CD4-positive, CD25-positive, alpha-beta regulatory T cell (primary cell): ENCODE measurements around the gene PSME4. TPM values are rescaled to one million over a fixed set of nuclear protein-coding genes. Genes with fewer than 3 reads are reported as not detected.
"Not testable (repeated sequence)": the region's sequence is repeated elsewhere in the genome, so short reads cannot be mapped to it uniquely, and the experiment has no call there.

Experiments
- ATAC-seq, 2 donors: fragments of 150-1000 bp; cut with Tn5 transposase; one replicate each; pipeline ENCODE4 v1.10.0; 2021; ENCODE audit warnings: low read depth in 2 of 2, moderate number of reproducible peaks in 2 of 2, moderate library complexity in 1 of 2
- DNase-seq, 3 donors: peaks; one replicate each; pipeline versions ENCODE4 v3.0.0 to v3.0.0-alpha.2; 2012 to 2022; ENCODE audit warnings: mixed read lengths in 1 of 3
- H3K27ac ChIP-seq: one replicate; pipeline ENCODE4 v1.7.0; 2013; ENCODE audit warnings: mild to moderate bottlenecking, low read length; ENCODE audit not compliant: insufficient read depth, poor library complexity, severe bottlenecking
- H3K27me3 ChIP-seq: one replicate; pipeline ENCODE4 v1.7.0; 2013; ENCODE audit warnings: low read length; ENCODE audit not compliant: control insufficient read depth, insufficient read depth
- H3K36me3 ChIP-seq: one replicate; pipeline ENCODE4 v1.7.0; 2013; ENCODE audit warnings: mild to moderate bottlenecking, low read length, moderate library complexity; ENCODE audit not compliant: control insufficient read depth, insufficient read depth
- H3K4me1 ChIP-seq: 2 replicates; pipeline ENCODE4 v1.7.0; 2013; ENCODE audit warnings: mild to moderate bottlenecking, low read length; ENCODE audit not compliant: insufficient read depth, control insufficient read depth, poor library complexity, severe bottlenecking
- H3K4me3 ChIP-seq: one replicate; pipeline ENCODE4 v1.7.0; 2013; ENCODE audit warnings: low read depth, mild to moderate bottlenecking, low read length, moderate library complexity
- H3K9me3 ChIP-seq, 2 experiments: 1 replicate in 1 of 2; 2 replicates in 1 of 2; pipeline ENCODE4 v1.7.0; 2013; ENCODE audit warnings: low read length in 2 of 2, mild to moderate bottlenecking in 1 of 2, moderate library complexity in 1 of 2; ENCODE audit not compliant: control insufficient read depth in 2 of 2
- H3K27ac Mint-ChIP-seq, 3 donors: one replicate each; pipeline ENCODE4 v1.8.0; 2020 to 2022; ENCODE audit warnings: mild to moderate bottlenecking in 3 of 3, mixed read lengths in 3 of 3, moderate library complexity in 2 of 3
- H3K27me3 Mint-ChIP-seq: one replicate; pipeline ENCODE4 v1.8.0; 2022; ENCODE audit warnings: mild to moderate bottlenecking, mixed read lengths
- H3K36me3 Mint-ChIP-seq: one replicate; pipeline ENCODE4 v1.8.0; 2020; ENCODE audit warnings: mixed read lengths
- H3K4me1 Mint-ChIP-seq, 4 donors: one replicate each; pipeline ENCODE4 v1.8.0; 2020 to 2022; ENCODE audit warnings: mixed read lengths in 4 of 4, mild to moderate bottlenecking in 1 of 4
- H3K4me3 Mint-ChIP-seq, 4 donors: one replicate each; pipeline ENCODE4 v1.8.0; 2020 to 2022; ENCODE audit warnings: mild to moderate bottlenecking in 4 of 4, mixed read lengths in 4 of 4, moderate library complexity in 3 of 4
- H3K9me3 Mint-ChIP-seq, 7 donors: one replicate each; pipeline ENCODE4 v1.8.0; 2020 to 2022; ENCODE audit warnings: mixed read lengths in 7 of 7, mild to moderate bottlenecking in 3 of 7, moderate library complexity in 2 of 7
- polyA plus RNA-seq, 4 donors: library from polyadenylated mRNA; unstranded; fragments of 300-500 nt; fragmentation: Illumina TruSeq; gene quantifications; one replicate each; pipeline ENCODE4 v1.2.3, GENCODE V29; 2021
- total RNA-seq: library from RNA; stranded (reverse); gene quantifications from one replicate; pipeline ENCODE4 v1.2.3, GENCODE V29; 2022

The PSME4 gene
- total and polyA plus RNA-seq, 5 donors from 2014 or later: 5.8 to 114 (median 6.6) TPM

- Mint-ChIP-seq H3K36me3 (peaks cover 23% of the 10 kb centered on the region), H3K4me3 (no peak within 1 kb of the TSS), H3K27ac (peak within 1 kb of the TSS in 1 of 3 donors; percentile 40), H3K4me1 (peaks cover 0 to 20% (median 8%) of the 10 kb centered on the region in 4 donors), H3K27me3 (no peaks in the 10 kb centered on the region), H3K9me3 (no peaks in the 10 kb centered on the region)
- no peak for DNase-seq
- Histone ChIP-seq H3K4me3 (no peak within 1 kb of the TSS), H3K4me1 (no peaks in the 10 kb centered on the region), H3K9me3 (no peaks in the 10 kb centered on the region), H3K27me3 (no peaks in the 10 kb centered on the region), H3K27ac (no peak within 1 kb of the TSS), H3K36me3 (peaks cover 12% of the 10 kb centered on the region)
- ATAC-seq: no peak
Measured at GRCh38 chr2:53859206-53860181, 111.3 kb downstream of the PSME4 start, which contains the start of gene GPR75. Gene GPR75, minus strand, starts transcription at chr2:53859967. Its CDS starts 5,211 bp downstream, at chr2:53854756.

- ATAC-seq (no peak), DNase-seq (no peak)
- peaks cover 17% of the 10 kb centered on the region for H3K36me3 ChIP-seq
- no peak overlapping the region for H3K27ac ChIP-seq
- Mint-ChIP-seq H3K9me3 (peaks cover 0 to 2% (median 0%) of the 10 kb centered on the region in 7 donors), H3K4me1 (peaks cover 0 to 21% (median 6%) of the 10 kb centered on the region in 4 donors), H3K36me3 (peaks cover 35% of the 10 kb centered on the region), H3K27ac (no peak overlapping the region), H3K27me3 (no peaks in the 10 kb centered on the region), H3K4me3 (no peak overlapping the region)
- H3K27me3 ChIP-seq: no peaks in the 10 kb centered on the region
- H3K9me3 ChIP-seq: no peaks in the 10 kb centered on the region
- H3K4me3 ChIP-seq: no peak overlapping the region
- H3K4me1 ChIP-seq: no peaks in the 10 kb centered on the region
Measured at GRCh38 chr2:53856272-53856671, 114.5 kb downstream of the PSME4 start.

GRCh38 chr2:53854678-53855077 lies 116.1 kb downstream of the PSME4 start:
- peaks cover 0 to 2% (median 0%) of the 10 kb centered on the region in 7 donors for H3K9me3 Mint-ChIP-seq
- Histone ChIP-seq H3K4me3 (no peak overlapping the region), H3K4me1 (no peaks in the 10 kb centered on the region), H3K27ac (no peak overlapping the region), H3K9me3 (no peaks in the 10 kb centered on the region), H3K36me3 (peaks cover 17% of the 10 kb centered on the region), H3K27me3 (no peaks in the 10 kb centered on the region)
- peaks cover 0 to 21% (median 6%) of the 10 kb centered on the region in 4 donors for H3K4me1 Mint-ChIP-seq
- peaks cover 27% of the 10 kb centered on the region for H3K36me3 Mint-ChIP-seq
- H3K27ac Mint-ChIP-seq: peak overlapping the region in 2 of 3 donors; percentile 68 to 83
- H3K4me3 Mint-ChIP-seq: no peak overlapping the region
- ATAC-seq: no peak
- no peaks in the 10 kb centered on the region for H3K27me3 Mint-ChIP-seq
- DNase-seq: no peak

GRCh38 chr2:53852532-53852931 lies 118.3 kb downstream of the PSME4 start:
- peaks cover 27% of the 10 kb centered on the region for H3K36me3 Mint-ChIP-seq
- no peaks in the 10 kb centered on the region for H3K27me3 Mint-ChIP-seq
- no peak overlapping the region for H3K4me3 ChIP-seq

GRCh38 chr2:53851052-53851757 lies 119.6 kb downstream of the PSME4 start:
- not testable (repeated sequence) for H3K9me3 Mint-ChIP-seq, H3K9me3 ChIP-seq, H3K27ac ChIP-seq, H3K4me3 ChIP-seq, DNase-seq, ATAC-seq, H3K4me1 ChIP-seq, H3K4me3 Mint-ChIP-seq, H3K27me3 Mint-ChIP-seq, H3K27me3 ChIP-seq
- H3K4me1 Mint-ChIP-seq: peaks cover 0 to 14% (median 6%) of the 10 kb centered on the region in 4 donors
- H3K36me3 ChIP-seq: peaks cover 17% of the 10 kb centered on the region
- peak overlapping the region in 1 of 3 donors; percentile 71 for H3K27ac Mint-ChIP-seq
- peaks cover 25% of the 10 kb centered on the region for H3K36me3 Mint-ChIP-seq

More at GRCh38 chr2:53852532-53852931, 118.3 kb downstream of the PSME4 start:
- no peaks in the 10 kb centered on the region for H3K4me1 ChIP-seq
- DNase-seq (no peak), ATAC-seq (no peak)
- H3K9me3 ChIP-seq: no peaks in the 10 kb centered on the region
- Mint-ChIP-seq H3K4me1 (peaks cover 0 to 14% (median 7%) of the 10 kb centered on the region in 4 donors), H3K4me3 (no peak overlapping the region), H3K9me3 (peaks cover 0 to 2% (median 0%) of the 10 kb centered on the region in 7 donors), H3K27ac (peak overlapping the region in 1 of 3 donors; percentile 77)
- H3K27ac ChIP-seq: no peak overlapping the region
- H3K27me3 ChIP-seq: no peaks in the 10 kb centered on the region
- peaks cover 17% of the 10 kb centered on the region for H3K36me3 ChIP-seq

- H3K9me3 ChIP-seq: no peaks in the 10 kb centered on the region
- Mint-ChIP-seq H3K9me3 (peaks cover 0 to 1% (median 0%) of the 10 kb centered on the region in 7 donors), H3K4me1 (peaks cover 6 to 16% (median 12%) of the 10 kb centered on the region in 4 donors), H3K4me3 (no peak overlapping the region), H3K27me3 (no peaks in the 10 kb centered on the region), H3K36me3 (peaks cover 10% of the 10 kb centered on the region), H3K27ac (peak overlapping the region in 1 of 3 donors; percentile 58)
- no peak overlapping the region for H3K4me3 ChIP-seq
- no peak for DNase-seq
- no peak overlapping the region for H3K27ac ChIP-seq
- H3K4me1 ChIP-seq: no peaks in the 10 kb centered on the region
- no peak for ATAC-seq
- peaks cover 2% of the 10 kb centered on the region for H3K36me3 ChIP-seq
- no peaks in the 10 kb centered on the region for H3K27me3 ChIP-seq
Measured at GRCh38 chr2:53848062-53848461, 122.7 kb downstream of the PSME4 start.

- no peaks in the 10 kb centered on the region for H3K27me3 ChIP-seq
- H3K27ac Mint-ChIP-seq: no peak overlapping the region
- DNase-seq (no peak), ATAC-seq (no peak)
- peaks cover 14% of the 10 kb centered on the region for H3K36me3 Mint-ChIP-seq
- H3K4me3 ChIP-seq: no peak overlapping the region
- H3K9me3 Mint-ChIP-seq: peaks cover 0 to 1% (median 0%) of the 10 kb centered on the region in 7 donors
- H3K27me3 Mint-ChIP-seq: no peaks in the 10 kb centered on the region
- no peak overlapping the region for H3K4me3 Mint-ChIP-seq
- H3K36me3 ChIP-seq: no peaks in the 10 kb centered on the region
- H3K4me1 Mint-ChIP-seq: peaks cover 8 to 15% (median 14%) of the 10 kb centered on the region in 4 donors
- no peaks in the 10 kb centered on the region for H3K4me1 ChIP-seq
- no peaks in the 10 kb centered on the region for H3K9me3 ChIP-seq
- no peak overlapping the region for H3K27ac ChIP-seq
Measured at GRCh38 chr2:53843595-53843994, 127.2 kb downstream of the PSME4 start.
